ENCODE measurements around the gene NECTIN1.

NECTIN1 gene

GRCh38 chr11:119639642-119640205 lies 89.3 kb downstream of the NECTIN1 start:
- no peak for DNase-seq

DNA sequence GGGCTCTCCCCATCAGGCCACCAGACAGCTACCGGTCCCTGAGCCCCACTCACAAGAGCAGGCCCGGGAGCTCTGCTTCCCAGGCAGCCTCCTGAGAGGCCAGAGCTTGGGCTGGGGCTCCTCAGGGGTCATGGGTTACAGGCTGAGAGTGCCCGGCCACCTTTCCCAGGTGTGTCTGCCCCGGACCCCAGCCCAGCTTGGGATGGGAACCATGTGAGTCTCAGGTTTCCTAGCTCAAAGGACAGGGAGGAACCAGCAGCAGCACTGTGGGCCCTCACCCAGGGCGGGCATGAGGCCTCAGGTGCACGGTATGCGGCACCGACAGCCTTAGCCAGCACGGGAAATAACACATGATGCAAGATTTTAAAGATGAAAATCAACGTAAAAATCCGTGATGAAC lies 90.1 kb downstream of the NECTIN1 start:
- DNase-seq = no peak

DNA sequence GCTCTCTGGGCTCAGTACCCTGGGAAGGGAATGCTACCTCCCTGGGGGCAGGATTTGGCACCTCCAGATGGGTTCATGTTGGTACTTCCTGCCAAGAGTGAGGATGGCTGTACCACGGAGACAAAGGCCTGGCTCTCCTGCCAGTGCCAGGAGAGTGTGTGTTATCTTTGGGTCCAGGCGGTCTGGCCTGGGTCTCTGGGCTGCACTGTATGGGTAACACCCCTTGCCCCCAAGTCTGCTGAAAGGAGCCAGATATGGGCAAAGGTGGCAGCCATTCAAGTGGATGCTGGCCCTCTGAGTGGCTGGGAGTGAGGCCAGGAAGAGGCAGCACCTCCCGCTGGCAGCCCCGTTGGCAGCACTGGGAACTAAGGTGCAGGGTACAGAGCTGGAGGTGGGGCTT lies 91.5 kb downstream of the NECTIN1 start:
- DNase-seq = no peak

- DNase-seq = no peak
Measured at GRCh38 chr11:119635776-119636175, 93.2 kb downstream of the NECTIN1 start.

DNA sequence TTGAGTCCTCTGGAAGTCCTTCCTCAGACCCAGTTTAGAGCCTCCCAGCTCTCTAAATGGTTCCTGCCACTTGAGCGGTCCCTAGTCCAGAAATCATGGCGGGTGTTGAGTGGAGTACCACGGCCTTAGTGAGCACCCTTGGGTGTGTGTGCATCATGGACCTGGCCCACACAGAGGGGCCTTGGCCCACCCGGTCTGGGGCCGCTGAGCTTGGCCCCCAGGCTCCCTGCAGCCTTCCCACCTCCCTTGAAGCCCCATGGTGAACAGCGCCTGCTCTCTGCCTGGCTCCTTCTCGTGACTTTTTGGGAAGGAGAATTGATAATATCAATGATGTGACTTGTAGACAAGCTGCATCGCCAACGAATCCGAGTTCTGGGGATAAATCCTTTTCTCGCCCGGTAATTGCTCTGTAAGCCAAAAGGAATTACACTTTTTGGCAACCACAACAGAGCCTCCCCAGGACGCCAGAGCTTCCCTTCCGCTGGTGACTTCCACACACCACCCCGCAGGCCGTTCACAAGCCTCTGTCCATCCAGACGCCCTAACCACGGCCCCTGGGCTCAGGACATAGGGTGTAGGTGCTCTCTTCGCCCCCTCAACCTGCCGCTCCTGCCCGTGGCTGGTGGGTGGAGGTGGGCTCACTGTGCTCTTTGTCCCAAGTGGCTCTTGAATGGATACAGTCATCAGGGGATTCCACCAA lies 93.8 kb downstream of the NECTIN1 start:
- no peak for DNase-seq

DNA sequence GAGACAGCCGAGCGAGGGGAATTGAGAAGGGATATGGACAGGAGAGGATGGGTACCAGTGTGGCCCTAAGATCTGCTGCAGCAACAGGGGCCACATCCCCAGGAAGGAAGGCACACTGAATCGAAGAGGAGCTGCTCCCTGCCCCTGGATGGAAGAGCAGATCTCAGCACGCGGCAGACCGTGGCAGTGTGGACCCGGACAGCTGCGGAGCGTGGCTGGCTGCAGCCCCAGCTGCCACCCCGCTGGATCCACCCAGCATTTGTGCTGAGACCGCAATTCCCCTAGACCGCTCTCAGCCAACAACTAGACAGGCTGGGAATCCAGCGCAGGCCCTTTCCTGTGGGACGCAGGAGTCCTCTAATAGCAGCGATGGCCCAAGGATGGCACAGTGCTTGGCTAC lies 94.7 kb downstream of the NECTIN1 start:
- DNase-seq = no peak

DNA sequence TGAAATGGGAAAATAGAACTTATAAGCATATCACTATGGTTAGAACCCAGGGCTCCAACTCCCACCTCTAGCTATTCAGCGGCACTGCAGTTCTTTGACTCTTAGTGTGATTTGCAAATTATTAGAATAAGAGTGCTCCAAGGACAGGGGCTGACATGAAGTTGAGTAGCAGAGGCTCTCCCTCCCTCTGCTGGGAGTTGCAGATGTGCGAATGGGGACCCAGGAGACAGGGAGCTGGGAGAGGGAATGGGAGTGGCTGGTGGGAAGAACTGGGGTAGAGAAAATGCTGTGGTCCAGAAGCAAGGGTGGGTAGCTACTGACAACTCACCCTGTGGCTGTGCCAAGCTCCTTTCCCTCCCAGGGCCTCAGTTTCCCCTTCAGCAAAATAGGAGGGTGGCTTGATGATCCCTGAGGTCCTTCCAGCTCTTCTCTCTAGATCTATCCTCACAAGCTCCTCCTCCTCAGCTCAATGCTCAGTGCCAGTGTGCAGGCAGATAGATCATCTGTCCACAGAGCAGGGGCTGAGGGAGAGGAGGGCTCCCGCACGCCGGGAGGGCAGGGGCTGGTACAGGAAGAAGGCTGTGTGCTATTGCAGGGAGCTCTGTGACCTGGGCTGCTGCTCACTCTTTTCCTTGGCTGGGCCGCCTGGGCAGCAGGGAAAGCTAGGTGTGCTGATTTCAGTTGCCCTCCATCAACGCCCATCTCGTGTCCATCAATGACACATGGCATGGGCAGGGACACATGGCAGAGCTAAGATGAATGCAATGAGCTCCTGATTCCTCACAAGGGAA lies 99.0 kb downstream of the NECTIN1 start:
- DNase-seq = no peak

DNA sequence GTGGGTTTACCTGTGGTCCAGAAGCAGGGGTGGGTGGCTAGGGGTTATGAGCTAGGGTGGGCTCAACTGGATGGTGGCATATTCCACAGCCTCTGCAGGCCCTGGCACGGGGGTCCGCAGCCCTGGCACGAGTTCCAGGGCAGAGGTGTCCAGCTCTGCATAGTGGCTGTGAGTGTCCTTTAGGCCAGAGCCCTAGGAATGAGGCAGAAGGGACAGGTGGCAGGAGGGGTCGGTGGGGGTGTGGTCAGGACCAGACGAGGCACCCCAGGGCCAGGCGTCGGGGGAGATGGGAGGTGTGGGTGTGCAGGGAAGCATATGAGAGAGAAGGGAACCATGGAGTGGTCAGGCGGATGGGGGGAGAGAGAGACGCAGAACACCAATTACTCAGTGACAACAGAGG lies 99.9 kb downstream of the NECTIN1 start:
- no peak for DNase-seq

DNA sequence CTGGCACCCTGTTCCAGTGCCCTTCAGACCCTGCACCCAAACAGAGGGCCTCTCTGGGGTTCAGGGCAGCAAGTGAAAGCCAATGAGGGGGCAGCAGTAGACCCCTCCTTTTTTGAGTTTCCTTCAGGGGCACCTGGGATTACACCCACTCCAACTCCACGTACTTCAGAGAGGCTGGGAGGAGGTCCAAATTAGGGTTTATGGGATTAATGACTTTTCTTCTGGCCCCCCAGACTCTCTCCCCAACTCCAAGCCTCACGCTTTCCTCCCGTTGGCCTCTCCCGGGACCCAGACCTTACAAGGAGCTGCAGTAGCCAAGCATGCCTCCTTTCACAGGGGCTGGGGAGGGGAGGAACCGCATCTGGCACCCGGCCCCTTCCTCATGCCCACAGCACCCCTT lies 101.7 kb downstream of the NECTIN1 start:
- DNase-seq = no peak

DNA sequence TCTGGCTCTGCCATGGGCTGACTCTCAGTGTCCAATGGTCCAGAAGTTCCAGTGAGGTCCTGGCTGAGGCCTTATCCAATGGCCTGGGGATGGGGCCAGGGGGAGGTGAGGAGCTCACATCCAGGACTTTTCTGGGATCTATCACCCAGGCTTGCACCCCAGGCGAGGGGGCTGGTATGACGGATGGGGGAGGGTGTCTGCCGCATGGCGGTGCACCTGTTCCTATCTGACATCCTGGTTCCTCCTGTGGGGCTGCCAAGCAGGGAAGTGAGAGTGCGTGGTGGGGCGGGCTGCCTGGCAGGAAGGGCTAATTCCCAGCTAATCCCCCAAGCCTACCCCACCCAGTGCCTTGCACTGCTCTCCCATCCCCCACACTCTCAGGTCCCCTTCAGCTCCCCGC lies 102.1 kb downstream of the NECTIN1 start:
- DNase-seq = no peak

DNA sequence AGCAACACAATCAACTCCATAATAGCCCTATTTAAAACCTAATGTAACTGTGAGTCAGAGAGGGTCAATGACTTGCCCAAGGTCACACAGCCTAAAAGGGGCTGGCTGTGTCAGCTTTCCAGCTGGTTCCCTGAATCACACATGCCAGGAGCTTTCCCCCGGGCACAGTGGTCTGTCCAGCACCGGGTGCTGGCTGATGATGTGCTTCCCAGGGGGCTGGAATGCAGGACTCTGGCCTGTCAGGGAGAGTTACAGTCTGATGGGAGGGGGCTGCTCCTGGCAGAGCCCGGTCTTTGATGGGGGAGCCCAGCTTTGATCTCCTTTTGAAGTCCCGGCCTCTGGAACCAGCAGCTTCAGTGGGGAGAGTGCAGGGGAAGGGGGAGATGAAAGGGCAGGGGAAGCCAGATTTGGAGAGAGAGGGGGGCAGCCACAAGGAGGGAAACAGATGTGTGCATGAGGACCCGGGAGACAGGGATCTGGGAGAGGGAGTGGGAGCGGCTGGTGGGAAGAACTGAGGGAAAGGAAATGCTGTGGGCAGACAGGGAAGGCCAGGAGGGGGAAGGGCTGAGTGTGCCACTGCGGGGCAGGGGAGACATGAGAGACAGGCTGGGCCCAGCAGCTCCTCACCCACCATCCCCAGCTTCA lies 102.7 kb downstream of the NECTIN1 start:
- DNase-seq = no peak

- DNase-seq = no peak
Measured at GRCh38 chr11:119625206-119625978, 103.6 kb downstream of the NECTIN1 start.

DNA sequence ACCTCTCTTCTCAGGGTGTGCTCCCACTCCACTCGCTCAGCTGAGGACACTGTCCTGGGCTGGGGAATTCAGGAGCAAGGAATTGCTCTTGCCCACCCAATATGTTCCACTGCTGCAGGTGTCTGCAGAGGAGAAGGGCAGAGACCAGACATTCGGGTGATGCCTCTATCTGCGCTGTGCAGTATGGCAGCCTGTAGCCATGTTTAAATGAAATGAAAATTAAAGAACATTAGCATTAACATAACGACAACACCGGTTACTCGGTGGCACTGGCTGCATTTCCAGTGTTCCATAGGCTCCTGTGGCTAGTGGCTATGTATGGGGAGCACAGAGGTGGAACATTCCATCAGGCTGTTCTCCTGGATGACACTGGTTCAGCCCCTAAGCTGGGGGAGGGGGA lies 104.4 kb downstream of the NECTIN1 start:
- no peak for DNase-seq

DNA sequence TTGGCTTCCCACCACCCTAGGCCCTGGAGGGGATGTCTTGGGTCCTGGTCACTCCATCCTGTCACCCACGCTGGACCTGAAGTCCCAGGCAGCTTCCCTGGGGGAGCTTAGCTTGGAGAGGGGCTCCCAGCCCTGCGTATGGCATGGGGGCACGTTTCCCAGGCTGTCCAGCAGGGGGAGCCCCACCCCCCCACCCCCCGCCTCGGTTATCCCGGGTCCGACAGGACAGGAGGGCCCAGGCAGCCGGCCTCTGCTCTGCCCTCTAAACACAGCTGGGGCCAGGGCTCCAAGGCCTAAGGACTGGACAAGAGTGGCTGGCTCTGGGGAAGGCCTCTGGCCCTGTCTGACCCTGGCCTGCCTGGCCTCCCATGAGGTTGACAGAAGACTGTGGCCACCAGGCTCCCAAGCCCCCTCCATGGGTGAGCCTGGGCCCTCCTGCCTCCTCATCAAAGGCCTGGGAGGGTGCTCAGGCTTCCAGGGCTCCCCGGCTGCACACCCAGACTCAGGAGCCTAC lies 104.8 kb downstream of the NECTIN1 start:
- DNase-seq = no peak

- DNase-seq = no peak
Measured at GRCh38 chr11:119623682-119624081, 105.3 kb downstream of the NECTIN1 start.

GRCh38 chr11:119622454-119623143 lies 106.4 kb downstream of the NECTIN1 start:
- no peak for DNase-seq

DNA sequence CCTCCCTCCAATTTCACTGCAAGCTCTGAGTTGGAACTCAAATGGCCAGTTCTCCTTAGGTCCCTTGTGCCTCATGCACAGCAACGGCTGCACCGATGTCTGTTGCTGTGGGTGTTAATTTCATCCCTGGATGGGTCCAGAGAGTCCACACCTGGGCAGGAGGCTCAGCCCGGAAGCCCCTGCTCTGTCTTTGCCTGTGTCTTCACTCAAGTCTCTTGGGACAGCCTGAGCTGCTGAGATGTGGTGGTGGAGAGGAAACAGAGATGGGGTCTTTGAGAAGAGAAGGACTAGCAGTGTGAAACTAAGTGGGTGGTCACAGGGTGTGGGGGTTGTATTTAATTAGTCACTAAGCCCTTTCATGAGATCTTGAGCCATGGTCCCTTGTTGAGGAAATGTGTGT lies 109.3 kb downstream of the NECTIN1 start:
- no peak for DNase-seq

DNA sequence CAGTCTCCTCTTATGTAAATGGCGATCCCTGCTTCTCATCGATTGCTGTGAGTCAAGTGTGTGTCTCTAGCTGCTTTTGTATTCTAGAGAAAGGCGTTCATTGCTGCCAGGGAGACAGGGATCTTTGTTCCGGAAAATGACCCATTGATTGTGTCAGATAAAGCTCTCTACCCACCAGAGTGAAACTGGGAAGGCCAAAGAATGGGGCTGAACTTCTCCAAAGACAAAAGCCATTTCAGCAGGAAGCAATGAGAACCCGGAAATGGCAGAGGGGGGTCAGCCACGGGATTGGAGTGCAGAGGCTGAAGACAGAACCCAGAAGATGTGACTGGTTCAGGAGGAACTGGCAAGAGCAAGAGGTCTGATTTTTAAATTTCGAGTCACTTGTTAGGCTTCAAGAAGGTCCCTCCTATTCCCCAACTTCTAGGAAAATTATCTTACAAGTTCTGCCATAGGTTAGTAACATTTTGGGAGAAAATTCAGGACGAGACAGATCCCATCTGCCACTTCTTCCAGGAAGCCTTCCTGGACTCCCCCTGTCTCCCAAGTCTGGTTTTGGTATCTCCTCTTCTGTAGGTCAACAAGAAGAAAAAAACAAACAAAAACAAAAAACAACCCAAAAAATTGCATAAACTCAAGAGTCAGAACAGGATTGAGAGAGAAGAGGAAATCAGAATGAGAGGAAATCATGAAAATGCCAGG lies 110.6 kb downstream of the NECTIN1 start:
- no peak for DNase-seq

GRCh38 chr11:119617340-119617713 lies 111.7 kb downstream of the NECTIN1 start:
- DNase-seq = no peak

DNA sequence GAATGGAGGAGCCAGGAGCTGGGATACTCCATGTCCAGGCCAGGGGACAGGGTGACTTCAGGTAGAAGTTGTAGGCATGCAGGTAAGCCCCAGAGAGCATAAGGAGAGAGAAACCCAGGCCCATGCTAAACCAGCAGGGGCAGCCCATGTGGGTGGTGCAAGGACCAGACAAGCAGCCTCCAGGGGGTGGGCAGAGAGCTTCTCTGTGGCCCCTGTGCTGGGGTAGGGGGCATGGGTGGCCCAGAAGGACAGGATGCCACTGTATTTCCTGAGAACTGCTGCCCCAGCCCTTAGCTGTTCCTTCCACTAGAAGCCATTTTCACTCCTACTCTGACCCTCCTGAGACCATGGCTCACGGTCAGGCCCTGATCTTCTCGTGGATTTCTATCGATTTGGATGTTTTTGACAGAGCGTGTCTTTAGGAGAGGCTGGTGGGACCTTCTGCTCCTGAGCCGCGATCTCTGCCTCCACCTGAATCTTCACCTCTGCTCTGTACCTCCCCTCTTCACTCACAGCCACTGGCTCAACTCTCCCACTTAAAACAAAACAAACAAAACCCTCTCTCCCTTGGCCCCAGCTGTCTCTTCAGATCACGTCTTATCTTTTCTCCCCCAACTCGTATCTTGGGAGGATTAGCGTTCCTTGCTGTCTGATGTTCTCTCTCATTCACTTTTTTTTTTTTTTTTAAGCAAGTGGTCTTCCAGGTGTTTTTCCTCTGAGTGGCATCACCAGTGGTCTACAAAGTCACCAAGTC lies 112.2 kb downstream of the NECTIN1 start:
- DNase-seq = no peak

DNA sequence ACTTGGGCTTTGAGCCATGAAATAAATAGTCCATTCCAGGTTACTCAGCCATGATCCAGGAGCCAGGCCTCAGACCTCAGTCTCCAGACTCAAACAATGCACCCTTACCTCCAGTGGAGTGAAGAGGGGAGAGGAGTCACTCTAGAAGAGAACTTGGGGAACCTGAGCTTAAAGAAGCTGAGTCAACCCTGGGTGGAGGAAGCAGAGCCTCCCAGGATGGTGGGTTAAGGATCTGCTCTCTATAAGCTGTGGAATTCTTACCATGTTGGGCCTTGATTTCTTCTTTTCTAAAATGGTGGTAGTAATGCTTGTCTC lies 113.2 kb downstream of the NECTIN1 start:
- no peak for DNase-seq

All from effector CD4-positive, alpha-beta T cell (primary cell).